HEK293 (cell line): ENCODE data around the gene HGF.

ENCODE experiments used
- CTCF ChIA-PET: fragments of 350-600 bp; formaldehyde crosslinking; extraction: SDS; loops from one replicate; lab custom pipeline; 2021; ENCODE audit warnings: antibody characterized with exemption; lab: Yijun Ruan, JAX
- POLR2A ChIA-PET: fragments of 300-600 bp; formaldehyde crosslinking; extraction: SDS; loops from one replicate; lab custom pipeline; 2020; ENCODE audit warnings: antibody characterized with exemption, inconsistent platforms; lab: Yijun Ruan, JAX
- H3K27ac ChIP-seq: fragments of 200-500 bp; sonication (Bioruptor generic); 2 replicates; pipeline ENCODE4 v1.5.1; 2014; ENCODE audit warnings: low read depth, low read length, control low read depth, inconsistent platforms; ENCODE audit errors: extremely low read depth
- H3K36me3 ChIP-seq, 2 experiments: fragments of 200-500 bp in 1 of 2; sonication (Bioruptor generic) in 1 of 2; 1 replicate in 1 of 2; 2 replicates in 1 of 2; pipeline ENCODE4 v1.5.1; 2014 to 2017; ENCODE audit warnings: inconsistent platforms in 2 of 2, low read length in 2 of 2; ENCODE audit not compliant: control insufficient read depth in 2 of 2, insufficient read depth in 1 of 2
- H3K4me1 ChIP-seq: fragments of 200-500 bp; sonication (Bioruptor generic); 2 replicates; pipeline ENCODE4 v1.5.1; 2014; ENCODE audit warnings: mild to moderate bottlenecking, low read length, inconsistent platforms; ENCODE audit not compliant: control insufficient read depth, insufficient read depth
- H3K4me3 ChIP-seq: 2 replicates; pipeline ENCODE4 v1.5.1; 2011; ENCODE audit warnings: low read depth, mild to moderate bottlenecking, control low read depth, low read length, moderate library complexity
- H3K9me3 ChIP-seq: fragments of 200-500 bp; sonication (Bioruptor generic); 2 replicates; pipeline ENCODE4 v1.5.1; 2014; ENCODE audit warnings: low read depth, low read length, inconsistent platforms; ENCODE audit not compliant: control insufficient read depth, insufficient read depth
- GLIS2 ChIP-seq: fragments of 450-650 bp; formaldehyde crosslinking; IDR thresholded peaks from 2 replicates; pipeline ENCODE4 v1.5.1; 2016; ENCODE audit warnings: missing biosample characterization, missing genetic modification characterization
- HOXC10 ChIP-seq: sonication (generic); formaldehyde crosslinking; IDR thresholded peaks from 2 replicates; pipeline ENCODE4 v1.8.1; 2023; ENCODE audit warnings: mild to moderate bottlenecking, missing genetic modification reagents
- MEIS1 ChIP-seq: sonication (generic); formaldehyde crosslinking; IDR thresholded peaks from 2 replicates; pipeline ENCODE4 v1.8.1; 2022; ENCODE audit warnings: missing genetic modification reagents, mild to moderate bottlenecking, borderline replicate concordance
- SP3 ChIP-seq: fragments of 450-650 bp; formaldehyde crosslinking; IDR thresholded peaks from 2 replicates; pipeline ENCODE4 v1.5.1; 2016; ENCODE audit warnings: missing biosample characterization, missing genetic modification characterization
- ZBTB48 ChIP-seq: fragments of 450-650 bp; formaldehyde crosslinking; IDR thresholded peaks from 2 replicates; pipeline ENCODE4 v1.5.1; 2016; ENCODE audit warnings: missing biosample characterization, missing genetic modification characterization
- ZFHX2 ChIP-seq: fragments of 450-650 bp; formaldehyde crosslinking; conservative IDR thresholded peaks from 2 replicates; pipeline ENCODE4 v1.5.1; 2016; ENCODE audit warnings: missing biosample characterization, missing genetic modification characterization
- ZFP3 ChIP-seq: fragments of 450-650 bp; formaldehyde crosslinking; IDR thresholded peaks from 2 replicates; pipeline ENCODE4 v1.5.1; 2016; ENCODE audit warnings: low read depth, missing biosample characterization, missing genetic modification characterization
- ZFP69B ChIP-seq: fragments of 450-650 bp; formaldehyde crosslinking; IDR thresholded peaks from 2 replicates; pipeline ENCODE4 v1.5.1; 2016; ENCODE audit warnings: missing biosample characterization, missing genetic modification characterization
- ZNF138 ChIP-seq: fragments of 450-650 bp; formaldehyde crosslinking; IDR thresholded peaks from 2 replicates; pipeline ENCODE4 v1.5.1; 2016; ENCODE audit warnings: missing biosample characterization, missing genetic modification characterization, borderline replicate concordance
- ZNF184 ChIP-seq: fragments of 450-650 bp; IDR thresholded peaks from 2 replicates; pipeline ENCODE4 v1.5.1; 2018; ENCODE audit warnings: missing biosample characterization, mild to moderate bottlenecking, missing genetic modification characterization
- ZNF214 ChIP-seq: fragments of 450-650 bp; formaldehyde crosslinking; IDR thresholded peaks from 2 replicates; pipeline ENCODE4 v1.5.1; 2017; ENCODE audit warnings: missing biosample characterization, mild to moderate bottlenecking, missing genetic modification characterization, borderline replicate concordance
- ZNF223 ChIP-seq: fragments of 450-650 bp; formaldehyde crosslinking; IDR thresholded peaks from 2 replicates; pipeline ENCODE4 v1.5.1; 2016; ENCODE audit warnings: missing biosample characterization, missing genetic modification characterization
- ZNF266 ChIP-seq: fragments of 450-650 bp; formaldehyde crosslinking; IDR thresholded peaks from 2 replicates; pipeline ENCODE4 v1.5.1; 2016; ENCODE audit warnings: missing biosample characterization, missing genetic modification characterization, low read depth
- ZNF311 ChIP-seq: fragments of 450-650 bp; formaldehyde crosslinking; IDR thresholded peaks from 2 replicates; pipeline ENCODE4 v1.5.1; 2017; ENCODE audit warnings: missing biosample characterization, missing genetic modification characterization, borderline replicate concordance
- ZNF341 ChIP-seq: fragments of 450-650 bp; formaldehyde crosslinking; IDR thresholded peaks from 2 replicates; pipeline ENCODE4; 2016; ENCODE audit warnings: low read depth, missing biosample characterization, missing genetic modification characterization
- ZNF423 ChIP-seq: fragments of 450-650 bp; formaldehyde crosslinking; IDR thresholded peaks from 2 replicates; pipeline ENCODE4 v1.5.1; 2016; ENCODE audit warnings: missing biosample characterization, missing genetic modification characterization
- ZNF433 ChIP-seq: fragments of 450-650 bp; formaldehyde crosslinking; IDR thresholded peaks from 2 replicates; pipeline ENCODE4 v1.5.1; 2016; ENCODE audit warnings: missing biosample characterization, missing genetic modification characterization, low read depth
- ZNF501 ChIP-seq: fragments of 450-650 bp; formaldehyde crosslinking; IDR thresholded peaks from 2 replicates; pipeline ENCODE4 v1.5.1; 2016; ENCODE audit warnings: missing biosample characterization, missing genetic modification characterization
- ZNF518A ChIP-seq: fragments of 450-650 bp; formaldehyde crosslinking; conservative IDR thresholded peaks from 2 replicates; pipeline ENCODE4 v1.5.1; 2016; ENCODE audit warnings: low read depth, missing biosample characterization, missing genetic modification characterization
- ZNF558 ChIP-seq: fragments of 450-650 bp; formaldehyde crosslinking; IDR thresholded peaks from 2 replicates; pipeline ENCODE4 v1.5.1; 2016; ENCODE audit warnings: missing biosample characterization, missing genetic modification characterization
- ZNF658 ChIP-seq: fragments of 450-650 bp; formaldehyde crosslinking; IDR thresholded peaks from 2 replicates; pipeline ENCODE4; 2016; ENCODE audit warnings: missing biosample characterization, missing genetic modification characterization
- ZNF677 ChIP-seq: fragments of 450-650 bp; IDR thresholded peaks from 2 replicates; pipeline ENCODE4 v1.5.0; 2018; ENCODE audit warnings: missing biosample characterization, mild to moderate bottlenecking, missing genetic modification characterization, moderate library complexity
- ZNF707 ChIP-seq: fragments of 450-650 bp; formaldehyde crosslinking; IDR thresholded peaks from 2 replicates; pipeline ENCODE4 v1.5.1; 2016; ENCODE audit warnings: missing biosample characterization, missing genetic modification characterization
- TF ChIP-seq, protein P1 (sequence below): sonication (generic); formaldehyde crosslinking; IDR thresholded peaks from 2 replicates; pipeline ENCODE4 v1.8.1; 2022; ENCODE audit warnings: mild to moderate bottlenecking, moderate library complexity, missing genetic modification reagents
- TF ChIP-seq, protein P2 (sequence below): fragments of 450-650 bp; formaldehyde crosslinking; IDR thresholded peaks from 2 replicates; pipeline ENCODE4 v1.5.1; 2017; ENCODE audit warnings: missing biosample characterization, missing genetic modification characterization
- TF ChIP-seq, protein P3 (sequence below): fragments of 450-650 bp; formaldehyde crosslinking; IDR thresholded peaks from 2 replicates; pipeline ENCODE4; 2016; ENCODE audit warnings: missing biosample characterization, missing genetic modification characterization
- TF ChIP-seq, protein P4 (sequence below): fragments of 450-650 bp; formaldehyde crosslinking; IDR thresholded peaks from 2 replicates; pipeline ENCODE4 v1.5.1; 2016; ENCODE audit warnings: missing biosample characterization, missing genetic modification characterization, borderline replicate concordance

The HGF gene

GRCh38 chr7:81664304-81664703 lies 105.5 kb downstream of the HGF start:
- no peak overlapping the region for H3K27ac ChIP-seq
- no peaks in the 10 kb centered on the region for H3K36me3 ChIP-seq
- no peaks in the 10 kb centered on the region for H3K4me1 ChIP-seq
- TF ChIP-seq, protein P1, sequence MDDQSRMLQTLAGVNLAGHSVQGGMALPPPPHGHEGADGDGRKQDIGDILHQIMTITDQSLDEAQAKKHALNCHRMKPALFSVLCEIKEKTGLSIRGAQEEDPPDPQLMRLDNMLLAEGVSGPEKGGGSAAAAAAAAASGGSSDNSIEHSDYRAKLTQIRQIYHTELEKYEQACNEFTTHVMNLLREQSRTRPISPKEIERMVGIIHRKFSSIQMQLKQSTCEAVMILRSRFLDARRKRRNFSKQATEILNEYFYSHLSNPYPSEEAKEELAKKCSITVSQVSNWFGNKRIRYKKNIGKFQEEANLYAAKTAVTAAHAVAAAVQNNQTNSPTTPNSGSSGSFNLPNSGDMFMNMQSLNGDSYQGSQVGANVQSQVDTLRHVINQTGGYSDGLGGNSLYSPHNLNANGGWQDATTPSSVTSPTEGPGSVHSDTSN: no peak
- TF ChIP-seq ZNF558 (tag by site-specific recombination) (no peak), ZFP3 (no peak), ZNF707 (tag by site-specific recombination) (no peak), ZNF223 (tag by site-specific recombination) (no peak), ZNF266 (tag by site-specific recombination) (no peak), ZNF184 (tag by site-specific recombination) (no peak), ZBTB48 (tag by site-specific recombination) (no peak), ZNF311 (no peak)
- TF ChIP-seq, protein P2, sequence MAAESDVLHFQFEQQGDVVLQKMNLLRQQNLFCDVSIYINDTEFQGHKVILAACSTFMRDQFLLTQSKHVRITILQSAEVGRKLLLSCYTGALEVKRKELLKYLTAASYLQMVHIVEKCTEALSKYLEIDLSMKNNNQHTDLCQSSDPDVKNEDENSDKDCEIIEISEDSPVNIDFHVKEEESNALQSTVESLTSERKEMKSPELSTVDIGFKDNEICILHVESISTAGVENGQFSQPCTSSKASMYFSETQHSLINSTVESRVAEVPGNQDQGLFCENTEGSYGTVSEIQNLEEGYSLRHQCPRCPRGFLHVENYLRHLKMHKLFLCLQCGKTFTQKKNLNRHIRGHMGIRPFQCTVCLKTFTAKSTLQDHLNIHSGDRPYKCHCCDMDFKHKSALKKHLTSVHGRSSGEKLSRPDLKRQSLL: no peak
- POLR2A ChIA-PET: no interaction called here
- no peaks in the 10 kb centered on the region for H3K9me3 ChIP-seq
- CTCF ChIA-PET: interaction anchor here (0.7 kb wide), 1 partner anchor 9 kb away, joined by 3 read pairs; no protein-coding TSS in a partner anchor
- no peak overlapping the region for H3K4me3 ChIP-seq

- ChIA-PET CTCF (interaction anchor here (0.7 kb wide), 1 partner anchor 354 kb away, joined by 3 read pairs; no protein-coding TSS in a partner anchor), POLR2A (no interaction called here)
Measured at GRCh38 chr7:81662531-81662930, 107.3 kb downstream of the HGF start.

More at GRCh38 chr7:81662531-81662930, 107.3 kb downstream of the HGF start:
- TF ChIP-seq SP3 (tag by site-specific recombination): no peak
- no peak for TF ChIP-seq ZNF677 (tag by site-specific recombination)
- no peak for TF ChIP-seq ZNF266 (tag by site-specific recombination)
- no peak for TF ChIP-seq ZFHX2 (tag by site-specific recombination)
- TF ChIP-seq ZNF214 (tag by site-specific recombination): no peak
- no peak for TF ChIP-seq ZNF433 (tag by site-specific recombination)
- TF ChIP-seq GLIS2 (tag by site-specific recombination): no peak
- no peak for TF ChIP-seq ZNF518A (tag by site-specific recombination)
- TF ChIP-seq ZNF658 (tag by site-specific recombination): no peak
- TF ChIP-seq ZNF341: no peak
- TF ChIP-seq ZNF138: no peak
- no peak for TF ChIP-seq ZNF423 (tag by site-specific recombination)
- TF ChIP-seq ZFP69B: no peak
- TF ChIP-seq MEIS1: no peak
- TF ChIP-seq, protein P3, sequence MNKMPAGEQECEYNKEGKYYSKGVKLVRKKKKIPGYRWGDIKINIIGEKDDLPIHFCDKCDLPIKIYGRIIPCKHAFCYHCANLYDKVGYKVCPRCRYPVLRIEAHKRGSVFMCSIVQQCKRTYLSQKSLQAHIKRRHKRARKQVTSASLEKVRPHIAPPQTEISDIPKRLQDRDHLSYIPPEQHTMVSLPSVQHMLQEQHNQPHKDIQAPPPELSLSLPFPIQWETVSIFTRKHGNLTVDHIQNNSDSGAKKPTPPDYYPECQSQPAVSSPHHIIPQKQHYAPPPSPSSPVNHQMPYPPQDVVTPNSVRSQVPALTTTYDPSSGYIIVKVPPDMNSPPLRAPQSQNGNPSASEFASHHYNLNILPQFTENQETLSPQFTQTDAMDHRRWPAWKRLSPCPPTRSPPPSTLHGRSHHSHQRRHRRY (tag by site-specific recombination): no peak
- no peak for TF ChIP-seq ZNF501 (tag by site-specific recombination)
- no peak for TF ChIP-seq HOXC10 (CRISPR knock-in tag)
- TF ChIP-seq, protein P4, sequence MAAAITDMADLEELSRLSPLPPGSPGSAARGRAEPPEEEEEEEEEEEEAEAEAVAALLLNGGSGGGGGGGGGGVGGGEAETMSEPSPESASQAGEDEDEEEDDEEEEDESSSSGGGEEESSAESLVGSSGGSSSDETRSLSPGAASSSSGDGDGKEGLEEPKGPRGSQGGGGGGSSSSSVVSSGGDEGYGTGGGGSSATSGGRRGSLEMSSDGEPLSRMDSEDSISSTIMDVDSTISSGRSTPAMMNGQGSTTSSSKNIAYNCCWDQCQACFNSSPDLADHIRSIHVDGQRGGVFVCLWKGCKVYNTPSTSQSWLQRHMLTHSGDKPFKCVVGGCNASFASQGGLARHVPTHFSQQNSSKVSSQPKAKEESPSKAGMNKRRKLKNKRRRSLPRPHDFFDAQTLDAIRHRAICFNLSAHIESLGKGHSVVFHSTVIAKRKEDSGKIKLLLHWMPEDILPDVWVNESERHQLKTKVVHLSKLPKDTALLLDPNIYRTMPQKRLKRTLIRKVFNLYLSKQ (tag by site-specific recombination): no peak
- Histone ChIP-seq H3K27ac (no peak overlapping the region), H3K9me3 (no peaks in the 10 kb centered on the region), H3K36me3 (no peaks in the 10 kb centered on the region), H3K4me1 (no peaks in the 10 kb centered on the region), H3K4me3 (no peak overlapping the region)
